ENCODE measurements around the gene C7. TPM values are rescaled to one million over a fixed set of nuclear protein-coding genes. Genes with fewer than 3 reads are reported as not detected.
A peak's percentile ranks its signal among the peaks of the same experiment; 100 is the strongest.
"Not testable (repeated sequence)": the region's sequence is repeated elsewhere in the genome, so short reads cannot be mapped to it uniquely, and the experiment has no call there.

Gene C7
- total RNA-seq, 1 donor from 2014 or later, result not detected

GRCh38 chr5:40873286-40873880 lies 35.9 kb upstream of the C7 start:
- POLR2A ChIA-PET, result interaction anchor here (0.6 kb wide), 1 partner anchor 39 kb away, joined by 4 read pairs; no protein-coding TSS in a partner anchor
- TF ChIP-seq CTCF (IDR thresholded peaks at IDR 0.05), result no peak
- intact Hi-C loops (cut with micrococcal nuclease), result no loop called here
- CTCF ChIA-PET, result interaction anchor here (1.1 kb wide), 1 partner anchor 1295 kb away, joined by 3 read pairs; no protein-coding TSS in a partner anchor
- no peak for ATAC-seq (ENCODE audit: low read depth)
- Mint-ChIP-seq H3K36me3 (ENCODE audit: low read depth) (no peaks in the 10 kb centered on the region), H3K4me1 (no peaks in the 10 kb centered on the region), H3K9me3 (peaks cover 7% of the 10 kb centered on the region), H3K27ac (no peak overlapping the region), H3K4me3 (no peak overlapping the region), H3K27me3 (peaks cover 6% of the 10 kb centered on the region)
- DNase-seq, result no peak

GRCh38 chr5:40875958-40876357 lies 33.3 kb upstream of the C7 start:
- no peak for DNase-seq
- no peak for TF ChIP-seq CTCF (IDR thresholded peaks at IDR 0.05)
- no peaks in the 10 kb centered on the region for H3K36me3 Mint-ChIP-seq (ENCODE audit: low read depth)
- no peak overlapping the region for H3K27ac Mint-ChIP-seq
- H3K4me3 Mint-ChIP-seq, result no peak overlapping the region
- H3K9me3 Mint-ChIP-seq, result peaks cover 7% of the 10 kb centered on the region
- intact Hi-C loops (cut with micrococcal nuclease), result loop anchor here (5.0 kb wide), 1 partner anchor 929 kb away; no protein-coding TSS in a partner anchor
- ATAC-seq (ENCODE audit: low read depth), result no peak
- ChIA-PET POLR2A (no interaction called here), CTCF (no interaction called here)
- no peaks in the 10 kb centered on the region for H3K4me1 Mint-ChIP-seq
- no peaks in the 10 kb centered on the region for H3K27me3 Mint-ChIP-seq

- Mint-ChIP-seq H3K36me3 (ENCODE audit: low read depth) (no peaks in the 10 kb centered on the region), H3K9me3 (peaks cover 11% of the 10 kb centered on the region), H3K4me3 (no peak overlapping the region), H3K4me1 (no peaks in the 10 kb centered on the region), H3K27me3 (no peaks in the 10 kb centered on the region), H3K27ac (no peak overlapping the region)
- CTCF ChIA-PET, result no interaction called here
- ATAC-seq (ENCODE audit: low read depth) (no peak), DNase-seq (no peak)
- no peak for TF ChIP-seq CTCF (IDR thresholded peaks at IDR 0.05)
- intact Hi-C loops (cut with micrococcal nuclease), result loop anchor here (5.0 kb wide), 1 partner anchor 930 kb away; no protein-coding TSS in a partner anchor
- POLR2A ChIA-PET, result no interaction called here
Measured at GRCh38 chr5:40877371-40877988, 31.8 kb upstream of the C7 start.

GRCh38 chr5:40879163-40879942 lies 29.9 kb upstream of the C7 start:
- TF ChIP-seq CTCF (IDR thresholded peaks at IDR 0.05), result peak; percentile 20
- no peak for DNase-seq
- Mint-ChIP-seq H3K4me3 (no peak overlapping the region), H3K27me3 (no peaks in the 10 kb centered on the region), H3K9me3 (peaks cover 11% of the 10 kb centered on the region), H3K27ac (no peak overlapping the region), H3K4me1 (no peaks in the 10 kb centered on the region), H3K36me3 (ENCODE audit: low read depth) (no peaks in the 10 kb centered on the region)
- intact Hi-C loops (cut with micrococcal nuclease), result loop anchor here (1.0 to 5.0 kb wide), 7 partner anchors 124 to 1300 kb away; partner anchors contain the start of gene TTC33
- POLR2A ChIA-PET, result no interaction called here
- CTCF ChIA-PET, result interaction anchor here (0.6 to 2.4 kb wide), 6 partner anchors 8 to 1302 kb away, joined by 3 to 10 read pairs (median 3); no protein-coding TSS in a partner anchor
- peak; percentile 28 for ATAC-seq (ENCODE audit: low read depth)

- H3K27ac Mint-ChIP-seq, result no peak overlapping the region
- no peaks in the 10 kb centered on the region for H3K27me3 Mint-ChIP-seq
- ATAC-seq (ENCODE audit: low read depth) (no peak), DNase-seq (no peak)
- H3K9me3 Mint-ChIP-seq, result peaks cover 7% of the 10 kb centered on the region
- TF ChIP-seq CTCF (IDR thresholded peaks at IDR 0.05), result no peak
- no peak overlapping the region for H3K4me3 Mint-ChIP-seq
- CTCF ChIA-PET, result no interaction called here
- no peaks in the 10 kb centered on the region for H3K36me3 Mint-ChIP-seq (ENCODE audit: low read depth)
- no peaks in the 10 kb centered on the region for H3K4me1 Mint-ChIP-seq
- intact Hi-C loops (cut with micrococcal nuclease), result no loop called here
- POLR2A ChIA-PET, result no interaction called here
Measured at GRCh38 chr5:40882291-40882690, 27.0 kb upstream of the C7 start.

- CTCF ChIA-PET, result interaction anchor here (1.2 kb wide), 1 partner anchor 1307 kb away, joined by 3 read pairs; no protein-coding TSS in a partner anchor
Measured at GRCh38 chr5:40883051-40883450, 26.2 kb upstream of the C7 start.

More at GRCh38 chr5:40883051-40883450, 26.2 kb upstream of the C7 start:
- H3K27ac Mint-ChIP-seq; H3K36me3 Mint-ChIP-seq (ENCODE audit: low read depth); H3K9me3 Mint-ChIP-seq; H3K4me3 Mint-ChIP-seq; intact Hi-C loops (cut with micrococcal nuclease); ATAC-seq (ENCODE audit: low read depth); H3K4me1 Mint-ChIP-seq; H3K27me3 Mint-ChIP-seq; DNase-seq; POLR2A ChIA-PET: not testable (repeated sequence)

Data from activated B cell treated with CpG ODN at 0.5 μM for 24 hours (primary cell).